Liver (tissue), 3 donors: ENCODE results near the gene KLHL30.

Experiments
- GABPA ChIP-seq, 2 donors: IDR thresholded peaks in 1 of 2; conservative IDR thresholded peaks in 1 of 2; 2 replicates each; pipeline ENCODE4 v1.6.1; 2016; ENCODE audit warnings: antibody characterized with exemption in 2 of 2, mild to moderate bottlenecking in 1 of 2, moderate library complexity in 1 of 2
- JUND ChIP-seq, 2 donors: IDR thresholded peaks; 2 replicates each; pipeline ENCODE4 v1.6.1; 2016; ENCODE audit warnings: antibody characterized with exemption in 2 of 2
- REST ChIP-seq: IDR thresholded peaks from 2 replicates; pipeline ENCODE4 v1.6.1; 2016; ENCODE audit warnings: antibody characterized with exemption, mild to moderate bottlenecking
- TAF1 ChIP-seq: conservative IDR thresholded peaks from 2 replicates; pipeline ENCODE4 v1.6.1; 2016; ENCODE audit warnings: antibody characterized with exemption, mild to moderate bottlenecking
- YY1 ChIP-seq: IDR thresholded peaks from 2 replicates; pipeline ENCODE4 v1.6.1; 2016; ENCODE audit warnings: antibody characterized with exemption, mild to moderate bottlenecking
- TF ChIP-seq, protein P1 (sequence below): fragments of 150-350 bp; IDR thresholded peaks from 2 replicates; pipeline ENCODE4 v1.5.1; 2017; ENCODE audit warnings: improper control_type of control experiment, low read depth, low read length; ENCODE audit not compliant: missing input control
- TF ChIP-seq, protein P2 (sequence below): IDR thresholded peaks from 2 replicates; pipeline ENCODE4 v1.6.1; 2016; ENCODE audit warnings: antibody characterized with exemption
- TF ChIP-seq, protein P3 (sequence below): IDR thresholded peaks from 2 replicates; pipeline ENCODE4 v1.6.1; 2016; ENCODE audit warnings: antibody characterized with exemption
- donor health status: healthy.
- donor health status: healthy.

GRCh38 chr2:238183821-238184220, 45.4 kb downstream of the KLHL30 start:
- TF ChIP-seq, protein P1, sequence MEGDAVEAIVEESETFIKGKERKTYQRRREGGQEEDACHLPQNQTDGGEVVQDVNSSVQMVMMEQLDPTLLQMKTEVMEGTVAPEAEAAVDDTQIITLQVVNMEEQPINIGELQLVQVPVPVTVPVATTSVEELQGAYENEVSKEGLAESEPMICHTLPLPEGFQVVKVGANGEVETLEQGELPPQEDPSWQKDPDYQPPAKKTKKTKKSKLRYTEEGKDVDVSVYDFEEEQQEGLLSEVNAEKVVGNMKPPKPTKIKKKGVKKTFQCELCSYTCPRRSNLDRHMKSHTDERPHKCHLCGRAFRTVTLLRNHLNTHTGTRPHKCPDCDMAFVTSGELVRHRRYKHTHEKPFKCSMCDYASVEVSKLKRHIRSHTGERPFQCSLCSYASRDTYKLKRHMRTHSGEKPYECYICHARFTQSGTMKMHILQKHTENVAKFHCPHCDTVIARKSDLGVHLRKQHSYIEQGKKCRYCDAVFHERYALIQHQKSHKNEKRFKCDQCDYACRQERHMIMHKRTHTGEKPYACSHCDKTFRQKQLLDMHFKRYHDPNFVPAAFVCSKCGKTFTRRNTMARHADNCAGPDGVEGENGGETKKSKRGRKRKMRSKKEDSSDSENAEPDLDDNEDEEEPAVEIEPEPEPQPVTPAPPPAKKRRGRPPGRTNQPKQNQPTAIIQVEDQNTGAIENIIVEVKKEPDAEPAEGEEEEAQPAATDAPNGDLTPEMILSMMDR: no peak
- TF ChIP-seq YY1 (no peak), REST (no peak), GABPA (IDR thresholded peaks at IDR 0.05 in 1 of 2, conservative IDR thresholded peaks at IDR 0.05 in 1 of 2) (no peak), JUND (IDR thresholded peaks at IDR 0.05) (no peak), TAF1 (no peak)
- TF ChIP-seq, protein P2, sequence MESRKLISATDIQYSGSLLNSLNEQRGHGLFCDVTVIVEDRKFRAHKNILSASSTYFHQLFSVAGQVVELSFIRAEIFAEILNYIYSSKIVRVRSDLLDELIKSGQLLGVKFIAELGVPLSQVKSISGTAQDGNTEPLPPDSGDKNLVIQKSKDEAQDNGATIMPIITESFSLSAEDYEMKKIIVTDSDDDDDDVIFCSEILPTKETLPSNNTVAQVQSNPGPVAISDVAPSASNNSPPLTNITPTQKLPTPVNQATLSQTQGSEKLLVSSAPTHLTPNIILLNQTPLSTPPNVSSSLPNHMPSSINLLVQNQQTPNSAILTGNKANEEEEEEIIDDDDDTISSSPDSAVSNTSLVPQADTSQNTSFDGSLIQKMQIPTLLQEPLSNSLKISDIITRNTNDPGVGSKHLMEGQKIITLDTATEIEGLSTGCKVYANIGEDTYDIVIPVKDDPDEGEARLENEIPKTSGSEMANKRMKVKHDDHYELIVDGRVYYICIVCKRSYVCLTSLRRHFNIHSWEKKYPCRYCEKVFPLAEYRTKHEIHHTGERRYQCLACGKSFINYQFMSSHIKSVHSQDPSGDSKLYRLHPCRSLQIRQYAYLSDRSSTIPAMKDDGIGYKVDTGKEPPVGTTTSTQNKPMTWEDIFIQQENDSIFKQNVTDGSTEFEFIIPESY: no peak
- TF ChIP-seq, protein P3, sequence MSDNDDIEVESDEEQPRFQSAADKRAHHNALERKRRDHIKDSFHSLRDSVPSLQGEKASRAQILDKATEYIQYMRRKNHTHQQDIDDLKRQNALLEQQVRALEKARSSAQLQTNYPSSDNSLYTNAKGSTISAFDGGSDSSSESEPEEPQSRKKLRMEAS: no peak
